ENCODE data around the gene PLEKHG4B.
"Not testable (repeated sequence)": the region's sequence is repeated elsewhere in the genome, so short reads cannot be mapped to it uniquely, and the experiment has no call there.

PLEKHG4B gene

DNA sequence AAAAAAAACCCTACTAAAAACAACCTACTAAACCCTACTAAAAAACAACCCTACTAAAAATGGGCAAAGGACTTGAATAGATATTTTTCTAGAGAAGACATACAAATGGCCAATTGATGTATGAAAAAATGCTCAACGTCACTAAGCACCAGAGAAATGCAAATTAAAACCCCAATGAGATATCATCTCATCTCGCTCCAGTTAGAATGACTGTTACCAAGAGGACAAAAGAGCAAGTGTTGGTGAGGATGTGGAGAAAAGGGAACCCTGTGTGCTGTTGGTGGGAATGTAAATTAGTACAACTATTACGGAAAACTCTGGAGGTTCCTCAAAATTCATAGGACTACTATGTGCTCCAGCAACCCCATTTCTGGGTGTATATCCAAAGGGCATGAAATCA lies 136.9 kb downstream of the PLEKHG4B start:
- H4K20me1 ChIP-seq (ENCODE audit: insufficient read depth, low read length) = peaks cover 15% of the 10 kb centered on the region
- H2AFZ ChIP-seq (ENCODE audit: low read depth, low read length) = no peak overlapping the region
- DNase-seq (no peak), ATAC-seq (ENCODE audit: insufficient read depth, low read depth) (no peak)
- peaks cover 17% of the 10 kb centered on the region for H3K79me2 ChIP-seq (ENCODE audit: insufficient read depth, low read length)
- no peak overlapping the region for H3K9ac ChIP-seq (ENCODE audit: low read depth, low read length)
- no peaks in the 10 kb centered on the region for H3K9me3 ChIP-seq (ENCODE audit: insufficient read depth, low read length, severe bottlenecking)
- H3K36me3 ChIP-seq (ENCODE audit: insufficient read depth, low read length) = peaks cover 91% of the 10 kb centered on the region
- no peaks in the 10 kb centered on the region for H3K27me3 ChIP-seq (ENCODE audit: insufficient read depth, low read length, poor library complexity)
- H3K4me2 ChIP-seq (ENCODE audit: insufficient read depth, low read length) = no peak overlapping the region
- no peak overlapping the region for H3K27ac ChIP-seq (ENCODE audit: low read length)
- no peaks in the 10 kb centered on the region for H3K4me1 ChIP-seq (ENCODE audit: insufficient read depth, low read length)
- no peak overlapping the region for H3K4me3 ChIP-seq (ENCODE audit: low read depth in 1 of 2, low read length in 2 of 2)
- TF ChIP-seq, protein P1, sequence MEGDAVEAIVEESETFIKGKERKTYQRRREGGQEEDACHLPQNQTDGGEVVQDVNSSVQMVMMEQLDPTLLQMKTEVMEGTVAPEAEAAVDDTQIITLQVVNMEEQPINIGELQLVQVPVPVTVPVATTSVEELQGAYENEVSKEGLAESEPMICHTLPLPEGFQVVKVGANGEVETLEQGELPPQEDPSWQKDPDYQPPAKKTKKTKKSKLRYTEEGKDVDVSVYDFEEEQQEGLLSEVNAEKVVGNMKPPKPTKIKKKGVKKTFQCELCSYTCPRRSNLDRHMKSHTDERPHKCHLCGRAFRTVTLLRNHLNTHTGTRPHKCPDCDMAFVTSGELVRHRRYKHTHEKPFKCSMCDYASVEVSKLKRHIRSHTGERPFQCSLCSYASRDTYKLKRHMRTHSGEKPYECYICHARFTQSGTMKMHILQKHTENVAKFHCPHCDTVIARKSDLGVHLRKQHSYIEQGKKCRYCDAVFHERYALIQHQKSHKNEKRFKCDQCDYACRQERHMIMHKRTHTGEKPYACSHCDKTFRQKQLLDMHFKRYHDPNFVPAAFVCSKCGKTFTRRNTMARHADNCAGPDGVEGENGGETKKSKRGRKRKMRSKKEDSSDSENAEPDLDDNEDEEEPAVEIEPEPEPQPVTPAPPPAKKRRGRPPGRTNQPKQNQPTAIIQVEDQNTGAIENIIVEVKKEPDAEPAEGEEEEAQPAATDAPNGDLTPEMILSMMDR (IDR thresholded peaks at IDR 0.05; ENCODE audit: borderline replicate concordance, extremely low read depth, low read length, poor library complexity, severe bottlenecking) = no peak
- no peak for TF ChIP-seq EZH2 (IDR thresholded peaks at IDR 0.05; ENCODE audit: borderline replicate concordance, low read depth, low read length, severe bottlenecking)

DNA sequence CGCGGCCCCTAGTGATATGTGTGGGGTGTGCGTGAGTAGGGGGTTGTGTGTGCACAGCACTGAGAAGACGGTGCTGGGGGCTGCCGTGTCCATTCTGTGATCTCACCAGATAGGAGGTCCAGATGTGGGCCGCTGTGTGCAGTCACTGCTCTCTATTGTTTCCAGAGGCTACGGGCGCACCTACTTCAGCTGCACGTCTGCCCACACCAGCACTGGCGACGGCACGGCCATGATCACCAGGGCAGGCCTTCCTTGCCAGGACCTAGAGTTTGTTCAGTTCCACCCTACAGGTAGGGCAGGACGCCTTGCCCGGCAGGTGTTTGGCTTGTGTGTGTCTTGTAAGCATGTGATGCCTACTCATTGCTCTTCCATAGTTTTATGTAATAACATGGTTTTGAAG lies 138.7 kb downstream of the PLEKHG4B start:
- no peak for DNase-seq
- Histone ChIP-seq H3K79me2 (ENCODE audit: insufficient read depth, low read length) (peaks cover 2% of the 10 kb centered on the region; the same call in 1 of the 2 replicates), H3K9me3 (ENCODE audit: insufficient read depth, low read length, severe bottlenecking) (no peaks in the 10 kb centered on the region), H3K9ac (ENCODE audit: low read depth, low read length) (no peak overlapping the region), H3K4me3 (ENCODE audit: low read depth in 1 of 2, low read length in 2 of 2) (no peak overlapping the region), H4K20me1 (ENCODE audit: insufficient read depth, low read length) (no peaks in the 10 kb centered on the region; the same call in none of the 2 replicates), H3K27ac (ENCODE audit: low read length) (no peak overlapping the region), H2AFZ (ENCODE audit: low read depth, low read length) (no peak overlapping the region), H3K36me3 (ENCODE audit: insufficient read depth, low read length) (peaks cover 89% of the 10 kb centered on the region), H3K27me3 (ENCODE audit: insufficient read depth, low read length, poor library complexity) (no peaks in the 10 kb centered on the region), H3K4me2 (ENCODE audit: insufficient read depth, low read length) (no peak overlapping the region), H3K4me1 (ENCODE audit: insufficient read depth, low read length) (no peaks in the 10 kb centered on the region)
- no peak for TF ChIP-seq EZH2 (IDR thresholded peaks at IDR 0.05; ENCODE audit: borderline replicate concordance, low read depth, low read length, severe bottlenecking)
- TF ChIP-seq, protein P1 (IDR thresholded peaks at IDR 0.05; ENCODE audit: borderline replicate concordance, extremely low read depth, low read length, poor library complexity, severe bottlenecking) = no peak
- ATAC-seq (ENCODE audit: insufficient read depth, low read depth) = no peak

DNA sequence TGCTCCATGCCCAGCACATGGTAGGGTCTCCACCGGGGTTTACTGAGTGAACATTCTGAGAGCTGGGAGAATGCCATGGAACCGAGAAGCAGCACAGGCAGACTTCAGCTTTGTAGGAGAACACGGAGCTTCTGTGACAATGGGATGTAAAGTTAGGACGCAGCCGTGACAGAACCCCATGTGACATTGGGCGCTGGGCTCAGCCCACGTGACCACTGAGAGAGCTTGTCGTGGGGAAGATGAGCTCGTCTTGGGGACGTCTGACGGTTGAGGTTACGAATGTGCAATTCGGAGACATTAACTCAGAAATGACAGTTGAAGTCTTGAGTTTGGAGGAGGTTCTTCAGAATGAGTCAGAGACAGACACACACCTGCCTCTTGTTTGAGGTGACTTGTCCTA lies 139.7 kb downstream of the PLEKHG4B start:
- DNase-seq (no peak), ATAC-seq (ENCODE audit: insufficient read depth, low read depth) (no peak)
- Histone ChIP-seq H3K27me3 (ENCODE audit: insufficient read depth, low read length, poor library complexity) (no peaks in the 10 kb centered on the region), H4K20me1 (ENCODE audit: insufficient read depth, low read length) (no peaks in the 10 kb centered on the region; the same call in 1 of the 2 replicates), H3K4me3 (ENCODE audit: low read depth in 1 of 2, low read length in 2 of 2) (no peak overlapping the region), H3K27ac (ENCODE audit: low read length) (no peak overlapping the region), H3K36me3 (ENCODE audit: insufficient read depth, low read length) (peaks cover 90% of the 10 kb centered on the region), H3K4me1 (ENCODE audit: insufficient read depth, low read length) (no peaks in the 10 kb centered on the region), H2AFZ (ENCODE audit: low read depth, low read length) (no peak overlapping the region), H3K4me2 (ENCODE audit: insufficient read depth, low read length) (no peak overlapping the region), H3K9ac (ENCODE audit: low read depth, low read length) (no peak overlapping the region), H3K79me2 (ENCODE audit: insufficient read depth, low read length) (no peaks in the 10 kb centered on the region), H3K9me3 (ENCODE audit: insufficient read depth, low read length, severe bottlenecking) (no peaks in the 10 kb centered on the region)
- TF ChIP-seq EZH2 (IDR thresholded peaks at IDR 0.05; ENCODE audit: borderline replicate concordance, low read depth, low read length, severe bottlenecking) = no peak
- TF ChIP-seq, protein P1 (IDR thresholded peaks at IDR 0.05; ENCODE audit: borderline replicate concordance, extremely low read depth, low read length, poor library complexity, severe bottlenecking) = no peak

DNA sequence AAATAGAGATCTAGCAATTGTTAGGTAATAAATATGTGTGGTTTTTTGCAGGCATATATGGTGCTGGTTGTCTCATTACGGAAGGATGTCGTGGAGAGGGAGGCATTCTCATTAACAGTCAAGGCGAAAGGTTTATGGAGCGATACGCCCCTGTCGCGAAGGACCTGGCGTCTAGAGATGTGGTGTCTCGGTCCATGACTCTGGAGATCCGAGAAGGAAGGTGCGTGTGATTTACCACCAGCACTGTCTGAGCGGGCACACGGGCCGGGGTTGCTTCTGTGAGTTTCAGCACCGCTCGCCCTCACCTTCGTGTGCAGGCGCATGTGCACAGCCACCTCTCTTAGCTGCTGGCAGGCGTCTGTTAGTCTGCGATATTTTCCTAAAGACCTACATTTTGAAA lies 141.5 kb downstream of the PLEKHG4B start:
- H3K9ac ChIP-seq (ENCODE audit: low read depth, low read length); H3K9me3 ChIP-seq (ENCODE audit: insufficient read depth, low read length, severe bottlenecking); H3K79me2 ChIP-seq (ENCODE audit: insufficient read depth, low read length); H3K4me3 ChIP-seq (ENCODE audit: low read depth in 1 of 2, low read length in 2 of 2); H3K27ac ChIP-seq (ENCODE audit: low read length); ATAC-seq (ENCODE audit: insufficient read depth, low read depth); H2AFZ ChIP-seq (ENCODE audit: low read depth, low read length); H4K20me1 ChIP-seq (ENCODE audit: insufficient read depth, low read length); H3K4me2 ChIP-seq (ENCODE audit: insufficient read depth, low read length); DNase-seq; H3K4me1 ChIP-seq (ENCODE audit: insufficient read depth, low read length); H3K27me3 ChIP-seq (ENCODE audit: insufficient read depth, low read length, poor library complexity): not testable (repeated sequence)
- H3K36me3 ChIP-seq (ENCODE audit: insufficient read depth, low read length) = peaks cover 87% of the 10 kb centered on the region
